Subcutaneous abdominal adipose tissue (tissue), 5 donors: ENCODE results near the gene FBLN1.
"Not testable (repeated sequence)": the region's sequence is repeated elsewhere in the genome, so short reads cannot be mapped to it uniquely, and the experiment has no call there.

ENCODE experiments used
- H3K27ac ChIP-seq: one replicate; pipeline ENCODE4 v1.7.0; 2013; ENCODE audit warnings: low read depth, mild to moderate bottlenecking, inconsistent platforms, low read length, moderate library complexity
- H3K27me3 ChIP-seq, 5 donors: one replicate each; pipeline ENCODE4 v1.7.0; 2013; ENCODE audit warnings: low read length in 5 of 5, inconsistent platforms in 1 of 5; ENCODE audit not compliant: control insufficient read depth in 5 of 5, insufficient read depth in 4 of 5
- H3K36me3 ChIP-seq, 5 donors: one replicate each; pipeline ENCODE4 v1.7.0; 2013; ENCODE audit warnings: low read length in 5 of 5; ENCODE audit not compliant: control insufficient read depth in 5 of 5, insufficient read depth in 5 of 5
- H3K4me1 ChIP-seq, 5 donors: one replicate each; pipeline ENCODE4 v1.7.0; 2013; ENCODE audit warnings: low read length in 5 of 5, mild to moderate bottlenecking in 3 of 5, moderate library complexity in 1 of 5; ENCODE audit not compliant: control insufficient read depth in 5 of 5, insufficient read depth in 5 of 5
- H3K4me3 ChIP-seq, 5 donors: one replicate each; pipeline ENCODE4 v1.7.0; 2013; ENCODE audit warnings: low read length in 5 of 5, low read depth in 1 of 5
- H3K9ac ChIP-seq, 5 donors: one replicate each; pipeline ENCODE4 v1.7.0; 2013; ENCODE audit warnings: low read length in 5 of 5, mild to moderate bottlenecking in 4 of 5, moderate library complexity in 3 of 5
- H3K9me3 ChIP-seq, 5 donors: one replicate each; pipeline ENCODE4 v1.7.0; 2013; ENCODE audit warnings: low read length in 5 of 5; ENCODE audit not compliant: control insufficient read depth in 5 of 5
- donor health status: healthy.
- donor health status: healthy.
- donor health status: healthy.
- donor health status: healthy.
- donor health status: healthy.

The FBLN1 gene

DNA sequence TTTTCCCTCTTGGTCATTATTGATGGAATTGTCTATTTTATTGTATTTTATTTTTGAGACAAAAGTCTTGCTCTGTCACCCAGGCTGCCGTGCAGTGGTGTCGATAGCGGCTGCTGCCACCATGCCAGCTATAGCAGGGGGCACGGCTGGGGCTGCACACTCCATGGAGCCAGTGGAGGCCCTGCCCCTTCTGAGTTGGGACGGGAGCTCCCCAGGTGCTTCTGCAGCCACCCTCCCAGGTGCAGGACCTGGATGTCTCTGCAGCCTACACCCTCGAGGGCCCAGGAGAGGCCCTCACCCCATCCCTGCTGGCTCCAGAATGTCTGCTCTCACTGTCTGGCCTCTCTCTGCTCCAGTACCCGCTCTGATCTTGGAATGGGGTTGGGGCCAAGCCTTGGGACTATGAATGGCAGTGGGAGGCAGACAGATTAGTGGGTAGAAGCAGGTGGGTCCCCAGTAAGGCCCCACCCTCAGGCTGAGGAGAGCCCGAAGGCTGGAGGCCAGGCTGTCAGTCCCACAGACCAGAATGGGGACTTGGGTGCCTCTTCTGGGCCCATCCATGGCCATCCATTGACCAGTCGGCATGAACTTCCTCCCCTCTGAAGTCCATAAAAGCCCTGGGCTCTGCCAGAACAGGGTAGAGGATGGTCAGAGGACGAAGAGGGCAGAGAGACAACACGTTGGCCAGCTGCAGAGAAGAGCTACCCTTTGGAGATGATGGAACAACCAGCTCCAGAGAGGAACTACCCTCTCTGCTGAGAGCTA, 119.3 kb downstream of the FBLN1 start:
- no peaks in the 10 kb centered on the region for H3K9me3 ChIP-seq
- H3K36me3 ChIP-seq, result no peaks in the 10 kb centered on the region
- no peak overlapping the region for H3K4me3 ChIP-seq
- peaks cover 0 to 17% (median 10%) of the 10 kb centered on the region in 5 donors for H3K4me1 ChIP-seq
- no peak overlapping the region for H3K27ac ChIP-seq
- H3K27me3 ChIP-seq, result peaks cover 0 to 2% (median 0%) of the 10 kb centered on the region in 5 donors
- no peak overlapping the region for H3K9ac ChIP-seq

DNA sequence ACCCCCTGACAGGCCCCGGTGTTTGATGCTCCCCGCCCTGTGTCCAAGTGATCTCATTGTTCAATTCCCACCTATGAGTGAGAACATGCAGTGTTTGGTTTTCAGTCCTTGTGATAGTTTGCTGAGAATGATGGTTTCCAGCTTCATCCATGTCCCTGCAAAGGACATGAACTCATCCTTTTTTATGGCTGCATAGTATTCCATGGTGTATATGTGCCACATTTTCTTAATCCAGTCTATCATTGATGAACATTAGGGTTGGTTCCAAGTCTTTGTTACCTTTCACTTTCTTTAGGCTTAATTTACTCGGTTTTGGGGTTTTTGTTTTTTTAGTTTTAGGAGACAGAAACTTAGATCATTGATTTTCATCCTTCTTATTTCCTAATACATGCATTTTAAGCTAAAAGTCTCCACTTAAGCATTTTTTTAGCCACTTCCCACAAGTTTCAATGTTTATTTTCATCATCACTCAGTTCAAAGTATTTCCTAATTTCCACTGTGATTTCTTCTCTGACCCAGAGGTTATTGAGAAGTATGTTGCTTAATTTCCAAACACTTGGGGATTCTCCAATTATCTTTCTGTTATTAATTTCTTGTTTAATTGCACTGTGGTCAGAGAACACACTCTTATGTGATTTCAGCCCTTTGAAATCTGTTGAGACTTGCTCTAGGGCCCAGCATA, 120.9 kb downstream of the FBLN1 start:
- H3K4me3 ChIP-seq, H3K27me3 ChIP-seq, H3K36me3 ChIP-seq, H3K9me3 ChIP-seq, H3K27ac ChIP-seq, H3K9ac ChIP-seq: not testable (repeated sequence)
- H3K4me1 ChIP-seq, result peaks cover 0 to 17% (median 10%) of the 10 kb centered on the region in 5 donors

DNA sequence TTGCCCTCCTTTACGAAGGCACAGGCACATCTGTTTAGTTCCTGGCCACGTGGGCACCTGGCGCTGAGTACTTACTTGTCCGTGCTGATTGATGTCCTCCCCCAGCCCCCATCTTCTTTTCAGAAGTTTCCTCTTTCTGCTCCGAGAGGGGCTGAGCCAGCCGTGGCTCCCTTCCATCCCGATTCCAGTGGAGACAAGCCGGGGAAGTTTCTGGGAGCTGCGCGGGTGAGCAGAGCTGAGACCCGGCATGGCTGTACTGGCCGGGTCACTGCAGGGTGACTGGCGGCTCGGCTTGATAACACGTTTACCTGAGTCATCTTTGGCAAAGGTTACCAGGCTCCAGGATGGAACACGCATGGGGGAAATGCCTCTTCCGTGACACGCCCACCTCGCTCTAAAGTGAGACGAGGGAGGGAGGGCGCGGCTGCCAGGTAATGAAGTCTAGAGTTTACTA, 123.5 kb downstream of the FBLN1 start:
- no peak overlapping the region for H3K4me3 ChIP-seq
- H3K9me3 ChIP-seq, result no peaks in the 10 kb centered on the region
- no peak overlapping the region for H3K9ac ChIP-seq
- H3K36me3 ChIP-seq, result no peaks in the 10 kb centered on the region
- H3K27me3 ChIP-seq, result peaks cover 3 to 13% (median 10%) of the 10 kb centered on the region in 5 donors
- H3K4me1 ChIP-seq, result peaks cover 0 to 17% (median 10%) of the 10 kb centered on the region in 5 donors
- H3K27ac ChIP-seq, result no peak overlapping the region

DNA sequence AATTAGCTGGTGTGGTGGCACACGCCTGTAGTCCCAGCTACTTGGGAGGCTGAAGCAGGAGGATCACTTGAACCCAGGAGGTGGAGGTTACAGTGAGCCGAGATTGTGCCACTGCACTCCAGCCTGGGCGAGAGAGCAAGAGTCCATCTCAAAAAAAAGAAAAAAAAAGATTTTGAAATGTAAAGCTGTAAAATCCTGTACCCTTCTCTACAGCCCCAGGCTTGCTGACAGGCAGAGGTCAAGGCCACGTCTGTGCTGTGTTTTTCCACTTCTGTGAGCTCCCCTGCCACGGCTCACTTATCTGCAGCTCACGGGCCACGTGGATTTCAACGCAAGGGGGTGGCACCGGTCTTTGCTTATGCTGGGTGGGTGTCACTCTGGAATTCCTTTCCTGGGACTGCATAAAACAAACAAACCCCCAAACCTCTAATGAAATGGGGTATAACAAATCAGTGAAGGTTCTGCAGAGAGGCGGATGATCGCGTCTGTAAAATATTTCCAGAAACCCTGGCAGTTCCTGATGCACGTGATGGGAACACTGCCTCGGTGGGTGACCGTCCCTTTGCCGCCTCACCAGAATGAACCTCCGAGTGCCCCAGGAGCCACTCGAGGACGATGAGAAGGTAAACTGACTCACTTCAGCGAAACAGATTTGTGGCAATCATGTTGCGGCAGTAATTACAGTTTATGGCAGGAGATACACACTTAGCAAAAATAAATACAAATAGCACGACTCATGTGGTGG, 125.0 kb downstream of the FBLN1 start:
- H3K4me1 ChIP-seq, result peaks cover 0 to 17% (median 10%) of the 10 kb centered on the region in 5 donors
- no peaks in the 10 kb centered on the region for H3K36me3 ChIP-seq
- no peaks in the 10 kb centered on the region for H3K9me3 ChIP-seq
- no peak overlapping the region for H3K27ac ChIP-seq
- peaks cover 12 to 23% (median 17%) of the 10 kb centered on the region in 5 donors for H3K27me3 ChIP-seq
- no peak overlapping the region for H3K9ac ChIP-seq
- H3K4me3 ChIP-seq, result no peak overlapping the region

DNA sequence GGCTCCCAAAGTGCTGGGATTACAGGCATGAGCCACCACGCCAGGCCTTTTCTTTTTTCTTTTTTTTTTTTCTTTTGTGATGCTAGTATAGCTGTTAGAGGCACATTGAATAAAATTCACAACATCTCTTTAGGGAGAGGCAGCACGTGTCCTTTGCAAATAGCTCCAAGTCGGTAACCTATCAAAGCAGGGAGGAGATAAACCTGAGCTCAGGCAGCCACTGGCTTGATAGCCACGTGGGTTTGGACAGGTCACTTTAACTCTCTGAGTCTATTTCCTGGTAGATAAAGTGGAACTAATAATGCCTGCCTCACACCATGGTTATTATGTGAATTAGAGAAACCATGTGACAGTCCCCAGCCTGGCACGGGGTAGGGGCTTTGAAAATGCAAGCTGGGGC, 125.8 kb downstream of the FBLN1 start:
- no peak overlapping the region for H3K9ac ChIP-seq
- H3K4me3 ChIP-seq, result no peak overlapping the region
- no peaks in the 10 kb centered on the region for H3K9me3 ChIP-seq
- no peaks in the 10 kb centered on the region for H3K36me3 ChIP-seq
- peaks cover 0 to 16% (median 10%) of the 10 kb centered on the region in 5 donors for H3K4me1 ChIP-seq
- peaks cover 17 to 32% (median 22%) of the 10 kb centered on the region in 5 donors for H3K27me3 ChIP-seq
- no peak overlapping the region for H3K27ac ChIP-seq

DNA sequence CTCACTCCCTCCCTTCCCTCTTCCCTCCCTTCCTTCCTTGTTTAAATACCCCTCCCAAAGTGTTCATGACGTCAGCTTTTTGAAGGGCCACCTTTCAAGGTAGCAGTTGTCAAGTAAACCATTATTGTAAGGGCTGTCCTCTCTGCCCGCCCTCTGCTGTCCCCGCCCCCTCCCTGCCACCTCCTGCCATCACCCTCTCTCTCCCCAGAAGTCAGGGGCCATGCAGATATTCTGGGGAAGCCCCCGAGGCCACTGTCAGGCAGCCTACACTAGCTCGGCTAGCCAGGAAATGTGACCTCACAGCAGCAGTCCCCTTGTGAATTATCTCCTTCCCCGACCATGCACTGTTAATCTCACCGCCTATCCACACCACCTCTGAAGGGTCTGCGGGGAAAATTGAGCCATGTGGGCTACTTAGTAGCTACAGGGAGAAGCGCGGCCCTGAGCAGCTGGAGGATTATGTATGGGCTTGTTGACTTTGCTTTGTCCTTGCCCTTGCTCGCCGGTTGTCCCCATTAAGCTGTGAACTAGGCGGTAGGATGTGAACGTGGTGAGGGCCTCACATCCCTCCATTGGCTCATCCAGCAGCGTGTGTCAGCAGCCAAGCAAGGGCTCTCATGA, 126.9 kb downstream of the FBLN1 start:
- peaks cover 0 to 5% (median 3%) of the 10 kb centered on the region in 5 donors for H3K4me1 ChIP-seq

DNA sequence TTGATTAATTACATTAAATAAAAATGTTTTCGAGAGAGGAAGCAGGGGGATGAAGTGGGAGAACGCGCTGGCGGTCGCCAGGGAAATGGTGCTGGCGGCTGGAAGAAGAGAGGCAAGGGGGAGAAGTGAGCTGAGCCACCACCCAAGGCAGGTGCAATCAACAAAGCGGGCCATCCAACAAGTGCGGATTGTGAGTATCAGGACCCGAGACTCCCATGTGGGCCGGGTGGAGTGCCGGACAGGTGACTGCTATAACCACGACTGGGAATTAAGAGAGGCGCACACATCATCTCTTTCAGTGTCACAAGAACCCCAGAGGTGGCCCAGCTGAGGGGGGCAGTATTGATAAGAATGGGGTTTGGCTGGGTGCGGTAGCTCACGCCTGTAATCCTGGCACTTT, 127.8 kb downstream of the FBLN1 start:
- H3K27me3 ChIP-seq, result peaks cover 17 to 41% (median 24%) of the 10 kb centered on the region in 5 donors
- peaks cover 0 to 3% (median 0%) of the 10 kb centered on the region in 5 donors for H3K4me1 ChIP-seq
- no peak overlapping the region for H3K4me3 ChIP-seq
- H3K9ac ChIP-seq, result no peak overlapping the region
- no peaks in the 10 kb centered on the region for H3K36me3 ChIP-seq
- no peaks in the 10 kb centered on the region for H3K9me3 ChIP-seq
- H3K27ac ChIP-seq, result no peak overlapping the region

More for the DNA sequence above, 126.9 kb downstream of the FBLN1 start:
- Histone ChIP-seq H3K36me3 (no peaks in the 10 kb centered on the region), H3K27ac (no peak overlapping the region), H3K27me3 (peaks cover 17 to 39% (median 24%) of the 10 kb centered on the region in 5 donors), H3K9ac (no peak overlapping the region), H3K4me3 (no peak overlapping the region), H3K9me3 (no peaks in the 10 kb centered on the region)

DNA sequence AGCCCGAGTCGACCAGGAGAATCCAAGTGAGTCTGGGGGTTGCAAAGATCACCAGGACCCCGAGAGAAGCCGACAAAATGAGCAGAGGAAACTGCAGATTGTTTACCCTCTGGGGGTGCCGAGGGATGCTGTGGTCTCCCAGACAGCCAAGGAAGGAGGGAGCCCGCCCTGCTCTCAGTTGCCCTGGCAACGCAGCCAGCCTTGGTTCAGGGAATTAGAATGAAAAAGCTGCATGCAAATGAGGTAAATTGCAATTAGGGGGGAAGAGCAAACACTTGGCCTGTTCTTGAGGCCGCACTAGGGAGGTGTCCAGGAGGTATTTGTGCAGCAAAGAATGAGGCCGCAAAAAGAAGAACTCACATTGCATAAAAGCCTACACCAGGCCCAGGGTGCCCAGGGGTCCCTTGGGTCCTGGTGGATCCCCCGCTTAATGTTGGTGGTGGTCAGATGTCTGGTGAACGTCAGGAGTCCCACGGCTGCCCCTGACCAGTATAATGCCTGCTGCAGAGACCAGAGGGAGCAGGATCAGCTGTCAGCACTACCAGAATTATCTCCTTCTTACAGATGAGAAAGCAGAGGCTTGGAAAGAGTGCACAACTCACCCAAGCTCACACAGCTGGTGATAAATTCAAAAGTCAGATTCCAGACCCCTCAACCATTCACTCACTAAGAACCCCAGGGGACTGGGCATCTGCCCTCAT, 128.6 kb downstream of the FBLN1 start:
- peaks cover 0 to 3% (median 0%) of the 10 kb centered on the region in 5 donors for H3K4me1 ChIP-seq
- H3K27me3 ChIP-seq, result peaks cover 17 to 41% (median 24%) of the 10 kb centered on the region in 5 donors
- no peak overlapping the region for H3K4me3 ChIP-seq
- H3K36me3 ChIP-seq, result no peaks in the 10 kb centered on the region
- no peaks in the 10 kb centered on the region for H3K9me3 ChIP-seq
- no peak overlapping the region for H3K9ac ChIP-seq
- H3K27ac ChIP-seq, result no peak overlapping the region

DNA sequence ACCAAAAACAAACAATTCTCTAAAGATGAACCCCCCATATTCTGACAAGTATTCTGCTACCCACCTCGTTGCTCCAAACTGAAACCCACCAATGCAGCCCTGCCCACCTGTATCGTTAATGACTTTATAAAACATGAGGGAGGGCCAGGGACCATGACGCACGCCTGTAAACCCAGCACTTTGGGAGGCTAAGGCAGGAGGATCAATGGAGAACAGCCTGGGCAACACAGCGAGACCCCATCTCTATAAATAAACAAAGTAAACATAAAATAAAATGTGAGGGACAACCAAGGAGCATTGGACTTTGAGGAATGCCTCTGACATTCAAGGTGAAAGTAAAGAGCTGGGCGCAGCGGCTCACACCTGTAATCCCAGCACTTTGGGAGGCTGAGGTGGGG, 129.2 kb downstream of the FBLN1 start:
- no peaks in the 10 kb centered on the region for H3K36me3 ChIP-seq
- peaks cover 0 to 3% (median 0%) of the 10 kb centered on the region in 5 donors for H3K4me1 ChIP-seq
- no peak overlapping the region for H3K4me3 ChIP-seq
- no peak overlapping the region for H3K9ac ChIP-seq
- peaks cover 17 to 41% (median 24%) of the 10 kb centered on the region in 5 donors for H3K27me3 ChIP-seq
- no peaks in the 10 kb centered on the region for H3K9me3 ChIP-seq
- no peak overlapping the region for H3K27ac ChIP-seq
